Measurements from ENCODE around the gene FAM171A1. TPM values are rescaled to one million over a fixed set of nuclear protein-coding genes. Genes with fewer than 3 reads are reported as not detected.
"Not testable (repeated sequence)": the region's sequence is repeated elsewhere in the genome, so short reads cannot be mapped to it uniquely, and the experiment has no call there.

Gene FAM171A1
- total and polyA plus RNA-seq, 8 donors = 12.4 to 34.1 (median 21.4) TPM

GRCh38 chr10:15411010-15411409, 39.9 kb upstream of the FAM171A1 start:
- TF ChIP-seq, protein P1, sequence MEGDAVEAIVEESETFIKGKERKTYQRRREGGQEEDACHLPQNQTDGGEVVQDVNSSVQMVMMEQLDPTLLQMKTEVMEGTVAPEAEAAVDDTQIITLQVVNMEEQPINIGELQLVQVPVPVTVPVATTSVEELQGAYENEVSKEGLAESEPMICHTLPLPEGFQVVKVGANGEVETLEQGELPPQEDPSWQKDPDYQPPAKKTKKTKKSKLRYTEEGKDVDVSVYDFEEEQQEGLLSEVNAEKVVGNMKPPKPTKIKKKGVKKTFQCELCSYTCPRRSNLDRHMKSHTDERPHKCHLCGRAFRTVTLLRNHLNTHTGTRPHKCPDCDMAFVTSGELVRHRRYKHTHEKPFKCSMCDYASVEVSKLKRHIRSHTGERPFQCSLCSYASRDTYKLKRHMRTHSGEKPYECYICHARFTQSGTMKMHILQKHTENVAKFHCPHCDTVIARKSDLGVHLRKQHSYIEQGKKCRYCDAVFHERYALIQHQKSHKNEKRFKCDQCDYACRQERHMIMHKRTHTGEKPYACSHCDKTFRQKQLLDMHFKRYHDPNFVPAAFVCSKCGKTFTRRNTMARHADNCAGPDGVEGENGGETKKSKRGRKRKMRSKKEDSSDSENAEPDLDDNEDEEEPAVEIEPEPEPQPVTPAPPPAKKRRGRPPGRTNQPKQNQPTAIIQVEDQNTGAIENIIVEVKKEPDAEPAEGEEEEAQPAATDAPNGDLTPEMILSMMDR (IDR thresholded peaks at IDR 0.05) = no peak
- Histone ChIP-seq H3K36me3 (no peaks in the 10 kb centered on the region), H3K4me1 (no peaks in the 10 kb centered on the region), H3K27ac (no peak overlapping the region), H3K27me3 (no peaks in the 10 kb centered on the region), H3K9me3 (no peaks in the 10 kb centered on the region), H3K4me3 (no peak overlapping the region)
- ATAC-seq (no peak), FAIRE-seq (no peak), DNase-seq (no peak)
- 70 to 75% methylated on average over 4 of the region's 4 CpGs for WGBS, 2 donors
- intact Hi-C loops (cut with DNase I) = no loop called here

- H3K27me3 ChIP-seq; H3K4me1 ChIP-seq; ATAC-seq; H3K36me3 ChIP-seq; H3K4me3 ChIP-seq; intact Hi-C loops (cut with DNase I); FAIRE-seq; H3K27ac ChIP-seq; H3K9me3 ChIP-seq; DNase-seq: not testable (repeated sequence)
- 71 to 73% methylated on average over 2 of the region's 2 CpGs for WGBS, 2 donors
Observed at GRCh38 chr10:15409350-15409749, 38.3 kb upstream of the FAM171A1 start.

- DNase-seq (no peak), ATAC-seq (no peak), FAIRE-seq (no peak)
- TF ChIP-seq, protein P1 (IDR thresholded peaks at IDR 0.05) = no peak
- no peak overlapping the region for H3K4me3 ChIP-seq
- no peaks in the 10 kb centered on the region for H3K27me3 ChIP-seq
- H3K27ac ChIP-seq = no peak overlapping the region
- no peaks in the 10 kb centered on the region for H3K36me3 ChIP-seq
- intact Hi-C loops (cut with DNase I) = no loop called here
- WGBS, 2 donors = 65 to 71% methylated on average over 5 of the region's 5 CpGs
- H3K9me3 ChIP-seq = no peaks in the 10 kb centered on the region
- no peaks in the 10 kb centered on the region for H3K4me1 ChIP-seq
Observed at GRCh38 chr10:15408557-15408956, 37.5 kb upstream of the FAM171A1 start.

GRCh38 chr10:15405319-15405718, 34.2 kb upstream of the FAM171A1 start:
- Histone ChIP-seq H3K9me3 (no peaks in the 10 kb centered on the region), H3K4me1 (no peaks in the 10 kb centered on the region), H3K4me3 (no peak overlapping the region), H3K36me3 (no peaks in the 10 kb centered on the region), H3K27me3 (no peaks in the 10 kb centered on the region), H3K27ac (no peak overlapping the region)
- TF ChIP-seq, protein P1 (IDR thresholded peaks at IDR 0.05) = no peak
- DNase-seq = no peak
- no peak for FAIRE-seq
- no peak for ATAC-seq
- 81 to 85% methylated on average over 3 of the region's 3 CpGs for WGBS, 2 donors
- intact Hi-C loops (cut with DNase I) = no loop called here

- no peak for ATAC-seq
- Histone ChIP-seq H3K4me1 (no peaks in the 10 kb centered on the region), H3K9me3 (no peaks in the 10 kb centered on the region), H3K27ac (no peak overlapping the region), H3K4me3 (no peak overlapping the region), H3K27me3 (no peaks in the 10 kb centered on the region), H3K36me3 (no peaks in the 10 kb centered on the region)
- TF ChIP-seq, protein P1 (IDR thresholded peaks at IDR 0.05) = no peak
- FAIRE-seq = no peak
- intact Hi-C loops (cut with DNase I) = no loop called here
- no peak for DNase-seq
Observed at GRCh38 chr10:15401382-15401781, 30.3 kb upstream of the FAM171A1 start.

DNA sequence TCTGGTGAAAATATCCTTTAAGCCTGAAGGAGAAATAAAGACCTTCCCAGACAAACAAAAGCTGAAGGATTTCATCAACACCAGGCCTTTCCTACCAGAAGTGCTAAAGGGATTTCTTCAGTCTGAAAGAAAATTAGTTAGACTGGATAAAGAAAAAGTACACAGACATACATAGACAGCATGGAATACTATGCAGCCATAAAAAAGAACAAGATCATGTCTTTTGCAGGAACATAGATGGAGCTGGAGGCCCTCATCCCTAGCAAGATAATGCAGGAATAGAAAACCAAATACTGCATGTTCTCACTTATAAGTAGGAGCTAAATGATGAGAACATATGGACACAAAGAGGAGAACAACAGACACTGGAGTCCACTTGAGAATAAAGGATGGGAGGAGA, 29.4 kb upstream of the FAM171A1 start:
- H3K36me3 ChIP-seq; H3K4me3 ChIP-seq; H3K4me1 ChIP-seq; intact Hi-C loops (cut with DNase I); ATAC-seq; H3K27ac ChIP-seq; H3K9me3 ChIP-seq; DNase-seq; FAIRE-seq; H3K27me3 ChIP-seq: not testable (repeated sequence)

Measured in pancreas (tissue), 10 donors.